Measurements from ENCODE around the gene CACNG1.
"Not testable (repeated sequence)": the region's sequence is repeated elsewhere in the genome, so short reads cannot be mapped to it uniquely, and the experiment has no call there.

The CACNG1 gene

DNA sequence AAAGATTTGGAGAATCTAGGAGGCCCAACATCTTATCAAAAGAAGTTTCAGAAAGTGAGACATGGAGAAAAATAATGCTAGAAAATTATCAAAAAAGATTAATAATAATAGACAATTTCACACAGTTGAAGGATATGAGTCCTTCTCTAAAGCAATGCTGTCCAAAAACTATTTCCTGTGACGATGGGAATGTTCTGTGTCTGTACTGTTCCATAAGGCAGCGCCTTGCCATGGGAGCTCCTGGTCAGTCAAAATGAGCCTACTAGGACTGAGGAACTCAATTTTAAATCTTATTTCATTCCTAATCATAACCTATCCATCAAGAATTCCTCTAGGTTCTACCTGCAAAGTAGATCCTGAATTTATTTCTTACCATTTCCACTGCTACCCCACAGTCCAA lies 49.0 kb downstream of the CACNG1 start:
- no peak overlapping the region for H3K4me3 ChIP-seq (ENCODE audit: low read length)
- H3K27ac ChIP-seq (ENCODE audit: low read length), result no peak overlapping the region
- H4K20me1 ChIP-seq (ENCODE audit: insufficient read depth, low read length), result no peaks in the 10 kb centered on the region
- H3F3A ChIP-seq (ENCODE audit: insufficient read depth, low read length), result no peaks in the 10 kb centered on the region
- no peak overlapping the region for H2AFZ ChIP-seq (ENCODE audit: low read length)
- DNase-seq, result no peak
- no peaks in the 10 kb centered on the region for H3K9me3 ChIP-seq (replicated peaks; ENCODE audit: insufficient read depth, low read length)
- no peaks in the 10 kb centered on the region for H3K9me2 ChIP-seq (replicated peaks; ENCODE audit: insufficient read depth, low read length)
- peaks cover 17% of the 10 kb centered on the region for H3K79me2 ChIP-seq (ENCODE audit: low read length)
- no peaks in the 10 kb centered on the region for H3K36me3 ChIP-seq (replicated peaks; ENCODE audit: insufficient read depth, low read length)
- no peaks in the 10 kb centered on the region for H3K27me3 ChIP-seq (replicated peaks; ENCODE audit: insufficient read depth, low read length)
- H3K9ac ChIP-seq (ENCODE audit: low read length), result no peak overlapping the region
- H3K4me2 ChIP-seq (ENCODE audit: low read depth, low read length), result no peak overlapping the region
- H3K4me1 ChIP-seq (ENCODE audit: low read length), result no peaks in the 10 kb centered on the region
- no peak for TF ChIP-seq EZH2phosphoT487 (IDR thresholded peaks at IDR 0.05; ENCODE audit: low read length)
- TF ChIP-seq, protein P1, sequence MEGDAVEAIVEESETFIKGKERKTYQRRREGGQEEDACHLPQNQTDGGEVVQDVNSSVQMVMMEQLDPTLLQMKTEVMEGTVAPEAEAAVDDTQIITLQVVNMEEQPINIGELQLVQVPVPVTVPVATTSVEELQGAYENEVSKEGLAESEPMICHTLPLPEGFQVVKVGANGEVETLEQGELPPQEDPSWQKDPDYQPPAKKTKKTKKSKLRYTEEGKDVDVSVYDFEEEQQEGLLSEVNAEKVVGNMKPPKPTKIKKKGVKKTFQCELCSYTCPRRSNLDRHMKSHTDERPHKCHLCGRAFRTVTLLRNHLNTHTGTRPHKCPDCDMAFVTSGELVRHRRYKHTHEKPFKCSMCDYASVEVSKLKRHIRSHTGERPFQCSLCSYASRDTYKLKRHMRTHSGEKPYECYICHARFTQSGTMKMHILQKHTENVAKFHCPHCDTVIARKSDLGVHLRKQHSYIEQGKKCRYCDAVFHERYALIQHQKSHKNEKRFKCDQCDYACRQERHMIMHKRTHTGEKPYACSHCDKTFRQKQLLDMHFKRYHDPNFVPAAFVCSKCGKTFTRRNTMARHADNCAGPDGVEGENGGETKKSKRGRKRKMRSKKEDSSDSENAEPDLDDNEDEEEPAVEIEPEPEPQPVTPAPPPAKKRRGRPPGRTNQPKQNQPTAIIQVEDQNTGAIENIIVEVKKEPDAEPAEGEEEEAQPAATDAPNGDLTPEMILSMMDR (IDR thresholded peaks at IDR 0.05; ENCODE audit: low read length), result no peak

DNA sequence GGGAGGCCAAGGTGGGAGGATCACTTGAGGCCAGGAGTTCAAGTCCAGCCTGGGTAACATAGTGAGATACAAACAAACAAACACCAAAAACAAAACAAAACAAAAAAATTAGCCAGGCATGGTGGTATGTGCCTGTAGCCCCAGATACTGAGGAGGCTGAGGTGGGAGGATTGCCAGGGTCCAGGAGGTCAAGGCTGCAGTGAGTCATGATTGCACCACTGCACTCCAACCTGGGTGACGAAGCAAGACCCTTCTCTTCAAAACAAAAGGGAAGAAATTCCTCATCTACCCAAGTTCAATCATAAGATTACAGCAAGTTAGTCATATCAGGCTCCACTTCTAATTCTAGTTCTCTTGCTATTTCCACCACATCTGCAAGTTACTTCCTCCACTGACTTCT lies 50.9 kb downstream of the CACNG1 start:
- not testable (repeated sequence) for H4K20me1 ChIP-seq (ENCODE audit: insufficient read depth, low read length); DNase-seq; H3K4me2 ChIP-seq (ENCODE audit: low read depth, low read length); H3K27ac ChIP-seq (ENCODE audit: low read length); H3K4me1 ChIP-seq (ENCODE audit: low read length); H2AFZ ChIP-seq (ENCODE audit: low read length); H3K36me3 ChIP-seq (replicated peaks; ENCODE audit: insufficient read depth, low read length); H3F3A ChIP-seq (ENCODE audit: insufficient read depth, low read length); H3K4me3 ChIP-seq (ENCODE audit: low read length); H3K9ac ChIP-seq (ENCODE audit: low read length); H3K9me2 ChIP-seq (replicated peaks; ENCODE audit: insufficient read depth, low read length); H3K9me3 ChIP-seq (replicated peaks; ENCODE audit: insufficient read depth, low read length); H3K27me3 ChIP-seq (replicated peaks; ENCODE audit: insufficient read depth, low read length)
- H3K79me2 ChIP-seq (ENCODE audit: low read length), result peaks cover 30% of the 10 kb centered on the region

DNA sequence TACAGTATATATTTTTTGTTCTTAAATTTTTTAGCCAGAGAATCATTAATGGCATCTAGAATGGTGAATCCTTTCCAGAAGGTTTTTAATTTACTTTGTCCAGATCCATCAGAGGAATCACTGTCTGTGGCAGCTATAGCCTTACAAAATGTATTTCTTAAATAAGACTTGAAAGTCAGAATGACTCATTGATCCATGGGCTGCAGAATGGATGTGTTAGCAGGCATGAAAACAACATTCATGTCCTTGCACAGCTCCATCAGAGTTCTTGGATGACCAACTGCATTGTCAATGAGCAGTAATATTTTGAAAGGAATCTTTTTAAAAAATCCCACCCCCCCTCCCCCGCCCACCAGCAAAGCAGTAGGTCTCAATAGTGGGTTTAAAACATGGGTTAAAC lies 51.4 kb downstream of the CACNG1 start:
- TF ChIP-seq EZH2phosphoT487 (IDR thresholded peaks at IDR 0.05; ENCODE audit: low read length) (no peak), EZH2 (optimal IDR thresholded peaks at IDR 0.05; ENCODE audit: low read depth, low read length) (no peak)
- TF ChIP-seq, protein P1 (IDR thresholded peaks at IDR 0.05; ENCODE audit: low read length), result no peak
- H3K4me3 ChIP-seq (ENCODE audit: low read length), result no peak overlapping the region
- no peak overlapping the region for H3K27ac ChIP-seq (ENCODE audit: low read length)
- H3K4me1 ChIP-seq (ENCODE audit: low read length), result no peaks in the 10 kb centered on the region
- H3K27me3 ChIP-seq (replicated peaks; ENCODE audit: insufficient read depth, low read length), result no peaks in the 10 kb centered on the region
- no peak for DNase-seq
- no peak overlapping the region for H3K4me2 ChIP-seq (ENCODE audit: low read depth, low read length)
- H3K36me3 ChIP-seq (replicated peaks; ENCODE audit: insufficient read depth, low read length), result no peaks in the 10 kb centered on the region
- no peak overlapping the region for H3K9ac ChIP-seq (ENCODE audit: low read length)
- H3K79me2 ChIP-seq (ENCODE audit: low read length), result peaks cover 30% of the 10 kb centered on the region
- H3K9me2 ChIP-seq (replicated peaks; ENCODE audit: insufficient read depth, low read length), result no peaks in the 10 kb centered on the region
- no peaks in the 10 kb centered on the region for H3F3A ChIP-seq (ENCODE audit: insufficient read depth, low read length)
- peaks cover 4% of the 10 kb centered on the region; the same call in 1 of the 2 replicates for H4K20me1 ChIP-seq (ENCODE audit: insufficient read depth, low read length)
- H3K9me3 ChIP-seq (replicated peaks; ENCODE audit: insufficient read depth, low read length), result no peaks in the 10 kb centered on the region
- no peak overlapping the region for H2AFZ ChIP-seq (ENCODE audit: low read length)

DNA sequence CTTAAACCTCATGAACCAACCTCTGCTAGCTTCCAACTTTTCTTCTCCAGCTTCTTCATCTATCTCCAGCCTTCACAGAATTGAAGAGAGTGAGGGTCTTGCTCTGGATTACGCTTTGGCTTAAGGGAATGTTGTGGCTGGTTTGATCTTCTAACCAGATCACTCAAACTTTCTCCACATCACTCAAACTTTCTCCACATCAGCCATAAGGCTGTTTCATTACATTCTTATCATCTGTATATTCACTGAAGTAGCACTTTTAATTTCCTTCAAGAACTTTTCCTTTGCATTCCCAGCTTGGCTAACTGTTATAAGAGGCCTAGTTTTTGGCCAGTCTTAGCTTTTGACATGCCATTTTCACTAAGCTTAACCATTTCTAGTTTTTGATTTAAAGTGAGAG lies 52.3 kb downstream of the CACNG1 start:
- Histone ChIP-seq H3K9ac (ENCODE audit: low read length) (no peak overlapping the region), H3K4me1 (ENCODE audit: low read length) (no peaks in the 10 kb centered on the region), H3K27me3 (replicated peaks; ENCODE audit: insufficient read depth, low read length) (no peaks in the 10 kb centered on the region), H3K27ac (ENCODE audit: low read length) (no peak overlapping the region), H3K36me3 (replicated peaks; ENCODE audit: insufficient read depth, low read length) (no peaks in the 10 kb centered on the region), H3K9me3 (replicated peaks; ENCODE audit: insufficient read depth, low read length) (no peaks in the 10 kb centered on the region), H3K9me2 (replicated peaks; ENCODE audit: insufficient read depth, low read length) (no peaks in the 10 kb centered on the region), H4K20me1 (ENCODE audit: insufficient read depth, low read length) (peaks cover 4% of the 10 kb centered on the region; the same call in 1 of the 2 replicates), H3F3A (ENCODE audit: insufficient read depth, low read length) (no peaks in the 10 kb centered on the region), H3K4me3 (ENCODE audit: low read length) (no peak overlapping the region), H3K4me2 (ENCODE audit: low read depth, low read length) (no peak overlapping the region), H2AFZ (ENCODE audit: low read length) (no peak overlapping the region), H3K79me2 (ENCODE audit: low read length) (peaks cover 35% of the 10 kb centered on the region)
- no peak for TF ChIP-seq EZH2phosphoT487 (IDR thresholded peaks at IDR 0.05; ENCODE audit: low read length)
- no peak for DNase-seq

Measured in MM.1S (cell line).